Lower lobe of right lung (tissue), 2 donors: Measurements from ENCODE around the gene NDUFAF3. TPM values are rescaled to one million over a fixed set of nuclear protein-coding genes. Genes with fewer than 3 reads are reported as not detected.

Source experiments
- ATAC-seq, 2 donors: fragments of 200-7000 bp; cut with Tn5 transposase; one replicate each; pipeline ENCODE4 v1.9.1; 2020 to 2022; ENCODE audit warnings: mild to moderate bottlenecking in 2 of 2, moderate library complexity in 2 of 2
- DNase-seq: peaks from one replicate; pipeline ENCODE4 v3.0.0-alpha.2; 2020
- H3K27ac ChIP-seq: fragments of 200-600 bp; one replicate; pipeline ENCODE4 v1.8.0; 2022
- H3K27me3 ChIP-seq: fragments of 200-600 bp; one replicate; pipeline ENCODE4 v1.8.0; 2022; ENCODE audit warnings: low read depth
- H3K36me3 ChIP-seq: fragments of 200-600 bp; one replicate; pipeline ENCODE4 v1.8.0; 2022; ENCODE audit warnings: mild to moderate bottlenecking
- H3K4me1 ChIP-seq: fragments of 200-600 bp; one replicate; pipeline ENCODE4 v1.8.0; 2022
- H3K4me3 ChIP-seq: fragments of 200-600 bp; one replicate; pipeline ENCODE4 v1.8.0; 2022; ENCODE audit warnings: mild to moderate bottlenecking
- H3K9me3 ChIP-seq: fragments of 200-600 bp; one replicate; pipeline ENCODE4 v1.8.0; 2022
- intact Hi-C: fragments of 100-400 bp; cut with DNase I; formaldehyde crosslinking; loops from one replicate; pipeline ENCODE4 v1.11.0; 2022
- total RNA-seq: library from RNA; stranded (reverse); fragmentation: NEBNext Ultra II Directional; extraction: Animal tissue kit (Norgen Biotek cat#: 25700); gene quantifications from one replicate; pipeline ENCODE4 v1.2.1, GENCODE V29; 2021
- TF ChIP-seq, protein P1 (sequence below): fragments of 200-600 bp; IDR thresholded peaks from one replicate; pipeline ENCODE4 v1.8.0; 2022; ENCODE audit warnings: antibody characterized with exemption, mild to moderate bottlenecking
- donor health status: DM: no; HTN: yes; CAD: no; lungs with severe emphysema.

Gene NDUFAF3
- total RNA-seq, 1 donor from 2014 or later, result 85.6 TPM

DNA sequence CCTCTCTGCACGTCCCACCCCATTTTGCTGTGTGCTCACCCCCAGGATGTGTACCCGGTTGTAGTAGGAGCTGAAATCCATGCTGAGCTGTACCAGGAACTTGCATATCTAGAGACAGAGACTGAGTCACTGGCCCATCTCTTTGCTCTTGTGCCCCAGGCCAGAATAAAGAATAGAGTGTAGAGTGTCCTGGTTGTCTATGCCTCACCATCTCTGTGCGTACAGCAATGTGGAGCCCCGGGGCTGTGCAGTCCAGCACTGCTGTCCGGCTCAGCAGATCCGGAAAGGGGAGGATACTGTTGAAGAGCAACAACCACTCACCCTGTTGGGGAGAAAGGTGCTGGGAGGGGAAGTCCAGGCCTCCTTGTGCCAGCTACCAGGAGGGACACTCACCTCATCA, 6.2 kb upstream of the NDUFAF3 start:
- intact Hi-C loops, result no loop called here
- H3K27me3 ChIP-seq, result no peaks in the 10 kb centered on the region
- no peaks in the 10 kb centered on the region for H3K9me3 ChIP-seq
- DNase-seq (no peak), ATAC-seq (no peak)
- no peak overlapping the region for H3K4me3 ChIP-seq
- H3K27ac ChIP-seq, result no peak overlapping the region
- H3K36me3 ChIP-seq, result peaks cover 57% of the 10 kb centered on the region
- TF ChIP-seq, protein P1, sequence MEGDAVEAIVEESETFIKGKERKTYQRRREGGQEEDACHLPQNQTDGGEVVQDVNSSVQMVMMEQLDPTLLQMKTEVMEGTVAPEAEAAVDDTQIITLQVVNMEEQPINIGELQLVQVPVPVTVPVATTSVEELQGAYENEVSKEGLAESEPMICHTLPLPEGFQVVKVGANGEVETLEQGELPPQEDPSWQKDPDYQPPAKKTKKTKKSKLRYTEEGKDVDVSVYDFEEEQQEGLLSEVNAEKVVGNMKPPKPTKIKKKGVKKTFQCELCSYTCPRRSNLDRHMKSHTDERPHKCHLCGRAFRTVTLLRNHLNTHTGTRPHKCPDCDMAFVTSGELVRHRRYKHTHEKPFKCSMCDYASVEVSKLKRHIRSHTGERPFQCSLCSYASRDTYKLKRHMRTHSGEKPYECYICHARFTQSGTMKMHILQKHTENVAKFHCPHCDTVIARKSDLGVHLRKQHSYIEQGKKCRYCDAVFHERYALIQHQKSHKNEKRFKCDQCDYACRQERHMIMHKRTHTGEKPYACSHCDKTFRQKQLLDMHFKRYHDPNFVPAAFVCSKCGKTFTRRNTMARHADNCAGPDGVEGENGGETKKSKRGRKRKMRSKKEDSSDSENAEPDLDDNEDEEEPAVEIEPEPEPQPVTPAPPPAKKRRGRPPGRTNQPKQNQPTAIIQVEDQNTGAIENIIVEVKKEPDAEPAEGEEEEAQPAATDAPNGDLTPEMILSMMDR, result no peak
- peaks cover 34% of the 10 kb centered on the region for H3K4me1 ChIP-seq

GRCh38 chr3:49016414-49017228, 5.3 kb upstream of the NDUFAF3 start:
- Histone ChIP-seq H3K9me3 (no peaks in the 10 kb centered on the region), H3K4me1 (peaks cover 34% of the 10 kb centered on the region), H3K27ac (no peak overlapping the region), H3K4me3 (no peak overlapping the region), H3K27me3 (no peaks in the 10 kb centered on the region), H3K36me3 (peaks cover 51% of the 10 kb centered on the region)
- TF ChIP-seq, protein P1, result no peak
- intact Hi-C loops, result no loop called here
- no peak for DNase-seq
- ATAC-seq, result no peak

- Histone ChIP-seq H3K9me3 (no peaks in the 10 kb centered on the region), H3K36me3 (peaks cover 43% of the 10 kb centered on the region), H3K4me3 (peak overlapping the region; percentile 98), H3K4me1 (peaks cover 34% of the 10 kb centered on the region), H3K27me3 (no peaks in the 10 kb centered on the region), H3K27ac (peak overlapping the region; percentile 88)
- intact Hi-C loops, result no loop called here
- TF ChIP-seq, protein P1, result no peak
- ATAC-seq (no peak), DNase-seq (no peak)
Measured at GRCh38 chr3:49017229-49017970, 4.5 kb upstream of the NDUFAF3 start.

DNA sequence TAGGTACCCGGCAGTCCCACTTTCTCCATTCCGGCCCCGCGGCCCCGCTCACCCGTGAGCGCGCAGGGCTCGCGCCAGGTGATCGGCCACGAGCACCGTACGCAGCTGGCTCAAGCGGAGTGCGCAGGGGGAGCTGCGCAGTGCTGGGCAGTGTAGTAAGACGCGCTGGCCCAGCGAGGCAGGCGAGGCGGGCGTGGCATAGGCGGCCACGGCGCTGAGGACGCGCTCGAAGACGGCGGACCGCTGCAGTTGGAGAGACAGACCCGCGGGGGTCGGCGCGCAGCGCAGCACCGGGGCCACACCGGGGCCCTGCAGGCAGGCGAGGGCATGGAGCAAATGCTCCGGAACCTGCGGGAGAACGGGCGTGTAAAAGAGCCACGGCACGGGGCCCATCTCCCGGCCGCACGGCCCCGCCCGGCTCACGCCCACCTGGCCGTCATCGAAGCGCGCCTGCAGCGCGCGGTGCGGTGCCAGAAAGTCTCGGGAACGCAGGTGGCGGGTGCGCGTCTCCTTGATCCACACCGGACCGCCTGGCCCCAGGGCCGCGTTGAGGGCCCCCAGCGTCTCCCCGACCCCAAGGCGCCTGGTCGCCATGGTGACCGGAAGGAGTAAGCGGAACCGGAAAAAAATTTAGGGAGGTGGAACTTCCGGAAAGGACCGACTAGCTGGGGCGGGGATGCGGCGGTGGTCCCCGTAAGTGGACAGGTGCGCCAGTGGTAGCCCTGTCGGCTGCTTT, 3.8 kb upstream of the NDUFAF3 start, which contains the start of gene DALRD3:
TSS of gene DALRD3 (minus strand) at position 610 of the 736 bp plus-strand sequence. CDS start at position 594, 16 bp downstream.
- H3K27ac ChIP-seq, result peak within 1 kb of the TSS; percentile 88
- ATAC-seq (peak; percentile 25 to 30), DNase-seq (peak; percentile 79)
- intact Hi-C loops, result no loop called here
- H3K27me3 ChIP-seq, result no peaks in the 10 kb centered on the region
- TF ChIP-seq, protein P1, result no peak
- H3K4me3 ChIP-seq, result peak within 1 kb of the TSS; percentile 98
- peaks cover 40% of the 10 kb centered on the region for H3K36me3 ChIP-seq
- H3K9me3 ChIP-seq, result no peaks in the 10 kb centered on the region
- peaks cover 41% of the 10 kb centered on the region for H3K4me1 ChIP-seq

- DNase-seq, result no peak
- Histone ChIP-seq H3K4me1 (peaks cover 45% of the 10 kb centered on the region), H3K27me3 (no peaks in the 10 kb centered on the region), H3K4me3 (peak overlapping the region; percentile 98), H3K36me3 (peaks cover 40% of the 10 kb centered on the region), H3K9me3 (no peaks in the 10 kb centered on the region), H3K27ac (peak overlapping the region; percentile 88)
- ATAC-seq, result no peak
- intact Hi-C loops, result no loop called here
- TF ChIP-seq, protein P1, result no peak
Measured at GRCh38 chr3:49018707-49019006, 3.3 kb upstream of the NDUFAF3 start.
